ENCODE measurements around the gene THADA.

THADA gene

GRCh38 chr2:43225788-43226557, 369.9 kb downstream of the THADA start:
- Histone ChIP-seq H3K36me3 (ENCODE audit: control insufficient read depth, insufficient read depth, low read length) (peaks cover 40% of the 10 kb centered on the region), H3K9me3 (ENCODE audit: control insufficient read depth, insufficient read depth, low read depth, low read length) (no peaks in the 10 kb centered on the region), H3K4me3 (ENCODE audit: low read depth, low read length) (peak overlapping the region; percentile 94), H3K27me3 (ENCODE audit: control insufficient read depth, insufficient read depth, low read length) (no peaks in the 10 kb centered on the region), H3K27ac (ENCODE audit: low read depth, low read length) (peak overlapping the region; percentile 94), H3K9ac (ENCODE audit: low read length) (peak overlapping the region; percentile 94), H3K4me1 (ENCODE audit: control insufficient read depth, insufficient read depth, low read length) (peaks cover 37% of the 10 kb centered on the region)

- Histone ChIP-seq H3K36me3 (ENCODE audit: control insufficient read depth, insufficient read depth, low read length) (peaks cover 40% of the 10 kb centered on the region), H3K9me3 (ENCODE audit: control insufficient read depth, insufficient read depth, low read depth, low read length) (no peaks in the 10 kb centered on the region), H3K27me3 (ENCODE audit: control insufficient read depth, insufficient read depth, low read length) (no peaks in the 10 kb centered on the region), H3K4me1 (ENCODE audit: control insufficient read depth, insufficient read depth, low read length) (peaks cover 37% of the 10 kb centered on the region), H3K9ac (ENCODE audit: low read length) (peak overlapping the region; percentile 94), H3K4me3 (ENCODE audit: low read depth, low read length) (peak overlapping the region; percentile 94), H3K27ac (ENCODE audit: low read depth, low read length) (peak overlapping the region; percentile 94)
Observed at GRCh38 chr2:43225093-43225787, 370.6 kb downstream of the THADA start.

- Histone ChIP-seq H3K4me3 (ENCODE audit: low read depth, low read length) (peak overlapping the region; percentile 94), H3K27ac (ENCODE audit: low read depth, low read length) (peak overlapping the region; percentile 94; the same call in 1 of the 2 replicates), H3K36me3 (ENCODE audit: control insufficient read depth, insufficient read depth, low read length) (peaks cover 40% of the 10 kb centered on the region), H3K4me1 (ENCODE audit: control insufficient read depth, insufficient read depth, low read length) (peaks cover 39% of the 10 kb centered on the region), H3K27me3 (ENCODE audit: control insufficient read depth, insufficient read depth, low read length) (no peaks in the 10 kb centered on the region), H3K9ac (ENCODE audit: low read length) (peak overlapping the region; percentile 94), H3K9me3 (ENCODE audit: control insufficient read depth, insufficient read depth, low read depth, low read length) (no peaks in the 10 kb centered on the region)
Observed at GRCh38 chr2:43224571-43225092, 371.2 kb downstream of the THADA start.

- H3K27ac ChIP-seq (ENCODE audit: low read depth, low read length), result no peak overlapping the region; the same call in 1 of the 2 replicates
- H3K4me1 ChIP-seq (ENCODE audit: control insufficient read depth, insufficient read depth, low read length), result peaks cover 43% of the 10 kb centered on the region
Observed at GRCh38 chr2:43224131-43224570, 371.7 kb downstream of the THADA start.

GRCh38 chr2:43223521-43224001, 372.3 kb downstream of the THADA start:
- Histone ChIP-seq H3K9me3 (ENCODE audit: control insufficient read depth, insufficient read depth, low read depth, low read length) (no peaks in the 10 kb centered on the region), H3K27ac (ENCODE audit: low read depth, low read length) (no peak overlapping the region), H3K27me3 (ENCODE audit: control insufficient read depth, insufficient read depth, low read length) (no peaks in the 10 kb centered on the region), H3K4me3 (ENCODE audit: low read depth, low read length) (peak overlapping the region; percentile 94), H3K4me1 (ENCODE audit: control insufficient read depth, insufficient read depth, low read length) (peaks cover 49% of the 10 kb centered on the region), H3K9ac (ENCODE audit: low read length) (peak overlapping the region; percentile 43), H3K36me3 (ENCODE audit: control insufficient read depth, insufficient read depth, low read length) (peaks cover 40% of the 10 kb centered on the region)

More at GRCh38 chr2:43224131-43224570, 371.7 kb downstream of the THADA start:
- Histone ChIP-seq H3K4me3 (ENCODE audit: low read depth, low read length) (peak overlapping the region; percentile 94), H3K36me3 (ENCODE audit: control insufficient read depth, insufficient read depth, low read length) (peaks cover 40% of the 10 kb centered on the region), H3K9ac (ENCODE audit: low read length) (peak overlapping the region; percentile 94), H3K27me3 (ENCODE audit: control insufficient read depth, insufficient read depth, low read length) (no peaks in the 10 kb centered on the region), H3K9me3 (ENCODE audit: control insufficient read depth, insufficient read depth, low read depth, low read length) (no peaks in the 10 kb centered on the region)

- Histone ChIP-seq H3K9me3 (ENCODE audit: control insufficient read depth, insufficient read depth, low read depth, low read length) (no peaks in the 10 kb centered on the region), H3K9ac (ENCODE audit: low read length) (peak overlapping the region; percentile 47), H3K4me3 (ENCODE audit: low read depth, low read length) (peak overlapping the region; percentile 94), H3K4me1 (ENCODE audit: control insufficient read depth, insufficient read depth, low read length) (peaks cover 47% of the 10 kb centered on the region), H3K27ac (ENCODE audit: low read depth, low read length) (peak overlapping the region; percentile 93; the same call in 1 of the 2 replicates), H3K36me3 (ENCODE audit: control insufficient read depth, insufficient read depth, low read length) (peaks cover 40% of the 10 kb centered on the region), H3K27me3 (ENCODE audit: control insufficient read depth, insufficient read depth, low read length) (no peaks in the 10 kb centered on the region)
Observed at GRCh38 chr2:43222475-43223309, 373.1 kb downstream of the THADA start.

- Histone ChIP-seq H3K9ac (ENCODE audit: low read length) (peak overlapping the region; percentile 84), H3K9me3 (ENCODE audit: control insufficient read depth, insufficient read depth, low read depth, low read length) (no peaks in the 10 kb centered on the region), H3K27me3 (ENCODE audit: control insufficient read depth, insufficient read depth, low read length) (no peaks in the 10 kb centered on the region), H3K4me1 (ENCODE audit: control insufficient read depth, insufficient read depth, low read length) (peaks cover 49% of the 10 kb centered on the region), H3K27ac (ENCODE audit: low read depth, low read length) (peak overlapping the region; percentile 93; the same call in 1 of the 2 replicates), H3K4me3 (ENCODE audit: low read depth, low read length) (peak overlapping the region; percentile 94), H3K36me3 (ENCODE audit: control insufficient read depth, insufficient read depth, low read length) (peaks cover 40% of the 10 kb centered on the region)
Observed at GRCh38 chr2:43221763-43222474, 373.9 kb downstream of the THADA start.

GRCh38 chr2:43221124-43221762, 374.6 kb downstream of the THADA start:
- H3K9me3 ChIP-seq (ENCODE audit: control insufficient read depth, insufficient read depth, low read depth, low read length), result no peaks in the 10 kb centered on the region
- peaks cover 40% of the 10 kb centered on the region for H3K36me3 ChIP-seq (ENCODE audit: control insufficient read depth, insufficient read depth, low read length)
- peak overlapping the region; percentile 94 for H3K4me3 ChIP-seq (ENCODE audit: low read depth, low read length)
- H3K27me3 ChIP-seq (ENCODE audit: control insufficient read depth, insufficient read depth, low read length), result no peaks in the 10 kb centered on the region
- H3K9ac ChIP-seq (ENCODE audit: low read length), result peak overlapping the region; percentile 84
- peaks cover 49% of the 10 kb centered on the region for H3K4me1 ChIP-seq (ENCODE audit: control insufficient read depth, insufficient read depth, low read length)
- peak overlapping the region; percentile 93; the same call in 1 of the 2 replicates for H3K27ac ChIP-seq (ENCODE audit: low read depth, low read length)

- Histone ChIP-seq H3K9ac (ENCODE audit: low read length) (peak overlapping the region; percentile 84), H3K27ac (ENCODE audit: low read depth, low read length) (peak overlapping the region; percentile 93; the same call in 1 of the 2 replicates), H3K4me3 (ENCODE audit: low read depth, low read length) (peak overlapping the region; percentile 94), H3K9me3 (ENCODE audit: control insufficient read depth, insufficient read depth, low read depth, low read length) (no peaks in the 10 kb centered on the region), H3K36me3 (ENCODE audit: control insufficient read depth, insufficient read depth, low read length) (peaks cover 38% of the 10 kb centered on the region), H3K27me3 (ENCODE audit: control insufficient read depth, insufficient read depth, low read length) (no peaks in the 10 kb centered on the region), H3K4me1 (ENCODE audit: control insufficient read depth, insufficient read depth, low read length) (peaks cover 53% of the 10 kb centered on the region)
Observed at GRCh38 chr2:43220760-43221123, 375.1 kb downstream of the THADA start.
